ENCODE measurements around the gene AURKAIP1. TPM values are rescaled to one million over a fixed set of nuclear protein-coding genes. Genes with fewer than 3 reads are reported as not detected.
"Not testable (repeated sequence)": the region's sequence is repeated elsewhere in the genome, so short reads cannot be mapped to it uniquely, and the experiment has no call there.

Gene AURKAIP1
- polyA plus RNA-seq, 6 donors from 2014 or later: 103 to 122 (median 106) TPM

- no peak for DNase-seq
- peak overlapping the region in 1 of 6 donors; percentile 16 for H3K27ac Mint-ChIP-seq
- no peaks in the 10 kb centered on the region for H3K9me3 Mint-ChIP-seq
- no peak for ATAC-seq (ENCODE audit: low read depth in 2 of 2)
- peaks cover 6 to 9% (median 9%) of the 10 kb centered on the region in 3 donors for H3K4me1 Mint-ChIP-seq
- H3K27me3 Mint-ChIP-seq: no peaks in the 10 kb centered on the region
- H3K36me3 Mint-ChIP-seq: peaks cover 15 to 26% of the 10 kb centered on the region in 2 donors
- no peak overlapping the region for H3K4me3 Mint-ChIP-seq
Measured at GRCh38 chr1:1391225-1391624, 16.2 kb upstream of the AURKAIP1 start.

- Mint-ChIP-seq H3K4me1 (peaks cover 5 to 9% (median 8%) of the 10 kb centered on the region in 3 donors), H3K36me3 (peaks cover 15 to 24% of the 10 kb centered on the region in 2 donors), H3K27me3 (no peaks in the 10 kb centered on the region), H3K27ac (no peak overlapping the region), H3K9me3 (no peaks in the 10 kb centered on the region), H3K4me3 (peak overlapping the region in 2 of 8 donors; percentile 2 to 15)
- DNase-seq: no peak
- ATAC-seq (ENCODE audit: low read depth in 2 of 2): no peak
Measured at GRCh38 chr1:1390675-1391074, 15.7 kb upstream of the AURKAIP1 start.

DNA sequence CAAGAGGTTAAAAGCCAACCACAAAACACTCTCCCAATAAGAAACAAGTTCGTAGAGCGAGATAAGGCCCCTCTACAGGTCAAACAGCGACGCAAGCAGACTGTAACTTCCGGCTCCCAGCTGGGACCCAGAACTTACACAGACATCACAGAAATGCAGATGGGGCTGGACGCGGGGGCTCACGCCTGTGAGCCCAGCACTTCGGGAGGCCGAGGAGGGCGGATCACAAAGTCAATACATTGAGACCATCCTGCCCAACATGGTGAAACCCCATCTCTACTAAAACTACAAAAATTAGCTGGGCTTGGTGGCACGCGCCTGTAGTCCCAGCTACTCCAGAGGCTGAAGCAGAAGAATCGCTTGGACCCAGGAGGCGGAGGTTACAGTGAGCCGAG is 13.1 kb upstream of the AURKAIP1 start:
- H3K9me3 Mint-ChIP-seq: no peaks in the 10 kb centered on the region
- DNase-seq: no peak
- H3K36me3 Mint-ChIP-seq: peaks cover 8 to 18% of the 10 kb centered on the region in 2 donors
- H3K27ac Mint-ChIP-seq: no peak overlapping the region
- H3K4me1 Mint-ChIP-seq: peaks cover 3 to 9% (median 4%) of the 10 kb centered on the region in 3 donors
- H3K27me3 Mint-ChIP-seq: no peaks in the 10 kb centered on the region
- no peak for ATAC-seq (ENCODE audit: low read depth in 2 of 2)
- no peak overlapping the region for H3K4me3 Mint-ChIP-seq

DNA sequence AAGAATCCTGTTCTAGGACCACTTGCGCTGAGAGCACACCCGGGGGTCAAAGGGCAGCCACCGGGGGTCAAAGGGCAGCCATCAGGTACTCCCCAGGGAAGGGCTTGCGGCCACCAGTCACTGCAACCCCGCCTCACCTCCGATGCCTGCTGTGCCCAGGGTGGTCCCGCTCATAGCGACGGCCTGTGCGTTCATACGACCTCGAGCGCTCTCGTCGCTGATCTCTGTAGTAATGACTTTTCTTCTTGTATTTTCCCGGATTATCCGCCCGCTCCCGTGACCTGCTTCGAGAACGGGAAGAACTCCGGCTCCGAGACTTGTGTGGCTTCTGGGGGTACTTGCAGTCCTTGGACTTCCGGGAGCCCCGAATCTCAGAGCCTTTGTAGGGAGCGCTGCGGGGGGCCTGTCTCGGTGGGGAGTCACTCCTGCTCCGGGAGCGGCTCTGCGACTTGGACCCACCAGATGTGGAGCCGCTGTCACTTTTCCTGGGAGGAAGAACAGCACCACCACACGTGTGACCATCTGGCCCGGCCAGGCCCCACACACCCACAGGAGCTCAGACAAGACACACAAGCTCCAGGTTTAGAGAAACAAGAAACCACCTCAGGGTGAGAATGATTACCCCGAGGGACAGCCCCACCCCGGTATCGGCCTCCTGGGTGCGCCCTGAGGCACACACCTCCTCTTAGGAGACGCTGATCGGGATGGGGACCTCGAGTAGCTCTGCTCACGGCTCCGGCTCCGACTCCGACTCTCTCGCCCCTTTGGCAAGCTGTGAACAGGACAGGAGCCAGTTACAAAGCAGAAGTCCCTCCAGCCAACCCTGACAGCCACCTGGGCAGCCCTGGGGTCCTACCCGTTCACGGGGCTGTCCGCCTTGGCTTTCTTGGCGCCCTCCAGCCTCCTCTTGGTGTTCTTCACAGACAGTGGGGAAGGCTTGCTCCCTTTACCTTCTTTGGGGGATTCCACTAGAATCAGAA is 12.4 kb upstream of the AURKAIP1 start:
- Mint-ChIP-seq H3K9me3 (no peaks in the 10 kb centered on the region), H3K4me3 (no peak overlapping the region), H3K4me1 (peaks cover 4 to 9% (median 8%) of the 10 kb centered on the region in 3 donors), H3K27me3 (no peaks in the 10 kb centered on the region), H3K36me3 (peaks cover 8 to 18% of the 10 kb centered on the region in 2 donors), H3K27ac (no peak overlapping the region)
- no peak for ATAC-seq (ENCODE audit: low read depth in 2 of 2)
- no peak for DNase-seq

DNA sequence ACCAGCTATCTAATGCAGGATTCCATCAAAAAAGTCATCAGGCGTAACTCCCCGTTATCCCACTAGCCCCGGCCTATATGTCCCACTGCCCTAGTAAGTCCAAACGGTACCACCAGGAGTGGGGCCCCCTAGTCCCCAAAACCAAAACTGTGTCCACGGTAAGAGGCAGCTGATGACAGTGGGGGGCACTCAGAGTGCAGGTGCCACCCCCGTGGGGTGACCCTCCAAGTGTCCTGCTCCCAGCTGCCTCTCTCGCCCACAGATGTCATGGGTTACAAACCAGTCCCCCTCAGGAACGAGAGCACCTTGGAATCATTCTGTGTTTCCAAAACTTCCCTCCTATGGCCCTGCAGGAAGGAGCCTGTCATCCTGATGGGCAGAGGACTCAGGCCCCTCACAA is 10.9 kb upstream of the AURKAIP1 start:
- Mint-ChIP-seq H3K36me3 (peaks cover 3 to 13% of the 10 kb centered on the region in 2 donors), H3K4me1 (peaks cover 0 to 12% (median 9%) of the 10 kb centered on the region in 3 donors), H3K4me3 (no peak overlapping the region), H3K27ac (peak overlapping the region in 1 of 6 donors; percentile 11), H3K27me3 (no peaks in the 10 kb centered on the region), H3K9me3 (no peaks in the 10 kb centered on the region)
- DNase-seq (no peak), ATAC-seq (ENCODE audit: low read depth in 2 of 2) (no peak)

DNA sequence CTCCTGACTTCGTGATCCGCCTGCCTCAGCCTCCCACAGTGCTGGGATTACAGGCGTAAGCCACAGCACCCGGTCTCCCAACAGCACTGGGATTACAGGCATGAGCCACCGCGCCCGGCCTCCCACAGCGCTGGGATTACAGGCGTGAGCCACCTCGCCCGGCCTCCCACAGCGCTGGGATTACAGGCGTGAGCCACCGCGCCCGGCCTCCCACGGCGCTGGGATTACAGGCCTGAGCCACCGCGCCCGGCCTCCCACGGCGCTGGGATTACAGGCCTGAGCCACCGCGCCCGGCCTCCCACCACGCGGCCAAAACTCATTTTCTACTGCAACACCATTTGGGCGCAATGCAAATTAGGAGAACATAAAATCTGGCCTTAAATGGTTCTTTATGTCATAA is 10.3 kb upstream of the AURKAIP1 start:
- H3K36me3 Mint-ChIP-seq, H3K27ac Mint-ChIP-seq: not testable (repeated sequence)
- H3K4me1 Mint-ChIP-seq: peaks cover 0 to 12% (median 9%) of the 10 kb centered on the region in 3 donors

DNA sequence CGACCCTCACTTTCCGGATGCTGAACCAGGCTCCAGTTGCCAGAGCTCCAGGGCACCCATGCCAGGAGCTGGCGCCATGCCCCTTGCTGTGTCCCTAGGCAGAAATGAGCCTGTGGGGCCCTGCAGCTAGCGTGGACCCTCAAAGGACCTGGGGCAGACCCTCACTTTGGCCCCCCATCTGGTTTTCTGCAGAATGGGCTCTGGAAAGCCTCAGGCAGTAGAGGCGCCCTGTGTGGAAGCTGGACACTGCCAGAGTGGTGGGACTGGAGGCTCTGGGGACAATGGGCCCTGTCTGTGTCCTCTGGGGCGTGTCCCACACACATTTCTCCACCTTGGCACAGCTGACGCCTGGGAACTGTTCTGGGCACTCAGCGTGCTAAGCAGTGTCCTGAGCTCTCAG is 6.3 kb upstream of the AURKAIP1 start:
- ATAC-seq (ENCODE audit: low read depth in 2 of 2): no peak
- H3K9me3 Mint-ChIP-seq: no peaks in the 10 kb centered on the region
- no peaks in the 10 kb centered on the region for H3K27me3 Mint-ChIP-seq
- DNase-seq: no peak
- H3K27ac Mint-ChIP-seq: no peak overlapping the region
- H3K4me1 Mint-ChIP-seq: peaks cover 2 to 12% (median 9%) of the 10 kb centered on the region in 3 donors
- H3K36me3 Mint-ChIP-seq: peaks cover 0 to under 1% of the 10 kb centered on the region in 2 donors
- H3K4me3 Mint-ChIP-seq: no peak overlapping the region

More for the DNA sequence above, 10.3 kb upstream of the AURKAIP1 start:
- DNase-seq; H3K9me3 Mint-ChIP-seq; ATAC-seq (ENCODE audit: low read depth in 2 of 2); H3K27me3 Mint-ChIP-seq: not testable (repeated sequence)
- peak overlapping the region in 1 of 8 donors; percentile 63 for H3K4me3 Mint-ChIP-seq

DNA sequence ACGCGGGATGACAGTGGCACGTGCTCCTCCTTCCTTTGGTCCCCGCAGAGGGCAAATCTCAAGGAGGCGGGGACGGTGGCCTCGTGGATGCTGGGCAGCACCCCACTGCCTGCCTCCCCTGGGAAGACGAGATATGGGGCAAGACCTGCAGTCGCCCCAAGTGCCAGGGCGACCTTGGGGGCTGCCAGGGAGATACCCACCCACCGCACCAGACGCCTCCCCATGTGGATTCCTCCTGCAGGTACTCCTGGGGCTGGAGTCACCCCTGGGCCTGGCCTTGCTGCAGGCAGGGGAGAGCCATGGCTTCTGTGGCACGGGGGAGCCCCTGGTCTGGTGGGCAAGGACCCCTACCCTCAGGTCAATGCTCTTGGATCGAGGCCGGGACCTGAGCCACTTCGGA is 5.9 kb upstream of the AURKAIP1 start:
- ATAC-seq (ENCODE audit: low read depth in 2 of 2) (no peak), DNase-seq (no peak)
- no peak overlapping the region for H3K27ac Mint-ChIP-seq
- no peaks in the 10 kb centered on the region for H3K36me3 Mint-ChIP-seq
- no peaks in the 10 kb centered on the region for H3K27me3 Mint-ChIP-seq
- H3K4me1 Mint-ChIP-seq: peaks cover 5 to 12% (median 9%) of the 10 kb centered on the region in 3 donors
- H3K9me3 Mint-ChIP-seq: no peaks in the 10 kb centered on the region
- H3K4me3 Mint-ChIP-seq: no peak overlapping the region

DNA sequence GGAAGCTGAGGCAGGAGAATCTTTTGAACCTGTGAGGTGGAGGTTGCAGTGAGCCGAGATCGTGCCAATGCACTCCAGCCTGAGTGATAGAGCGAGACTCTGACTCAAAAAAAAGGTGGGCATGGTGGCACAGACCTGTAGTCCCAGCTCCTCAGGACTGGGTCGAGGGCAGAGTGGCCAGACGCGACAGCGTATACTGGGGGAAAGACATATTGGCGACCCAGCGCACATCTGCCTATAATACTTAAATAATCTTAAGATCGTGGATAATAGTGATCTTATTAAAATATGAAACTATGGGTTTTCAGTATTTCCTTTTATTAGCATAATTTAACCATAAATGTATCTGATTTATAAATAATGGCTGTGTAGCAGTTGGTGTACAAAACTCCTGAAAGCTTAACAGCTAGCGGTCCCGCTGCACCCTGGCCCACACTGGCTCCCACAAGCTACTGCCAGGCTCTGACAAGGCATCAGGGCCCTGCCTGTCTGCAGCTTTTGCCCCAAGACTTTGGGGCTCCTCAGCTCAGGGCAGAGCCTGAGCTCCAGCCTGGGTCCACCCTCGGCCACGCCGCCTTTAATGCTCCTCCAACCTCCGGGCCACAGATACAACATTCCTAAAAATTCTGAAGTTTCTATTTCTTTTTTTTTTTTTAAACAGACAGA is 2.7 kb upstream of the AURKAIP1 start:
- peaks cover 17 to 22% (median 18%) of the 10 kb centered on the region in 3 donors for H3K4me1 Mint-ChIP-seq
- H3K9me3 Mint-ChIP-seq: no peaks in the 10 kb centered on the region
- no peaks in the 10 kb centered on the region for H3K36me3 Mint-ChIP-seq
- ATAC-seq (ENCODE audit: low read depth in 2 of 2): no peak
- peak overlapping the region in 1 of 6 donors; percentile 49 for H3K27ac Mint-ChIP-seq
- H3K27me3 Mint-ChIP-seq: no peaks in the 10 kb centered on the region
- no peak for DNase-seq
- H3K4me3 Mint-ChIP-seq: peak overlapping the region in 3 of 8 donors; percentile 29 to 54 (median 41)

GRCh38 chr1:1376551-1377226 is 1.7 kb upstream of the AURKAIP1 start:
- no peaks in the 10 kb centered on the region for H3K9me3 Mint-ChIP-seq
- peaks cover 7 to 25% (median 18%) of the 10 kb centered on the region in 3 donors for H3K4me1 Mint-ChIP-seq
- no peaks in the 10 kb centered on the region for H3K27me3 Mint-ChIP-seq
- no peaks in the 10 kb centered on the region for H3K36me3 Mint-ChIP-seq
- no peak for ATAC-seq (ENCODE audit: low read depth in 2 of 2)
- H3K27ac Mint-ChIP-seq: peak overlapping the region in 4 of 6 donors; percentile 29 to 79 (median 54)
- DNase-seq: no peak
- peak overlapping the region in 6 of 8 donors; percentile 51 to 94 (median 84) for H3K4me3 Mint-ChIP-seq

DNA sequence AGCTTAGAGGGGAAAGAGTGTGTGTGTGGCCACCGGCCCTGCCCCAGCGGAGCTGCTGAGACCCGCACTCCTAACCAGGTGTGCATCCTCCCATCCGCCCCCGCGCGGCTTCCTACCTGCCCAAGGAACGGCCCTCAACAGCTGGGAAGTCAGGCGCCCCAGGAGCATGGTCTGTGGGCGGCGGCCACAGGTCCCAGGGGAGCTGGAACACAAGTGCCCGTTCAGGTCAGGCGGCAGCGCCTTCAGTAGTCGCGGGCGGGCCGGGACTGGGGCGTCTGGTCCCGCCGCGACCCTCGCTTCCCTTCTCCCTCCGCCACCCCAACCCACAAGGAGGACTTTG is 448 bp downstream of the AURKAIP1 start:
- Mint-ChIP-seq H3K36me3 (no peaks in the 10 kb centered on the region), H3K4me1 (peaks cover 7 to 25% (median 18%) of the 10 kb centered on the region in 3 donors), H3K4me3 (peak overlapping the region; percentile 63 to 95 (median 92)), H3K9me3 (no peaks in the 10 kb centered on the region), H3K27ac (peak overlapping the region in 4 of 6 donors; percentile 76 to 99 (median 89)), H3K27me3 (no peaks in the 10 kb centered on the region)
- DNase-seq: no peak
- ATAC-seq (ENCODE audit: low read depth in 2 of 2): no peak

- no peak for ATAC-seq (ENCODE audit: low read depth in 2 of 2)
- Mint-ChIP-seq H3K27ac (peak overlapping the region in 4 of 6 donors; percentile 24 to 97 (median 78)), H3K4me1 (peaks cover 7 to 25% (median 18%) of the 10 kb centered on the region in 3 donors), H3K27me3 (no peaks in the 10 kb centered on the region), H3K4me3 (peak overlapping the region; percentile 63 to 95 (median 92)), H3K36me3 (no peaks in the 10 kb centered on the region), H3K9me3 (no peaks in the 10 kb centered on the region)
- DNase-seq: no peak
Measured at GRCh38 chr1:1373815-1374588, 1.0 kb downstream of the AURKAIP1 start.

Measured in naive B cell (primary cell).